ENCODE results near the gene CASP9.

GRCh38 chr1:15468145-15468544, 55.9 kb downstream of the CASP9 start:
- TF ChIP-seq CTCF (IDR thresholded peaks at IDR 0.05) (no peak), POLR2A (IDR thresholded peaks at IDR 0.05) (no peak)
